Suprapubic skin (tissue), 3 donors: ENCODE data around the gene TNFRSF13B.
"Not testable (repeated sequence)": the region's sequence is repeated elsewhere in the genome, so short reads cannot be mapped to it uniquely, and the experiment has no call there.

Experiments used
- POLR2AphosphoS5 ChIP-seq, 3 donors: sonication (generic); formaldehyde crosslinking; IDR thresholded peaks; one replicate each; pipeline ENCODE4 v1.6.1; 2017; ENCODE audit warnings: antibody characterized with exemption in 3 of 3
- TF ChIP-seq, protein P1 (sequence below), 2 donors: fragments of 200-600 bp in 1 of 2; fragments of 450-650 bp in 1 of 2; sonication (generic) in 1 of 2; IDR thresholded peaks; one replicate each; pipeline ENCODE4 v1.5.1; 2016 to 2019; ENCODE audit warnings: antibody characterized with exemption in 2 of 2, mild to moderate bottlenecking in 1 of 2, moderate library complexity in 1 of 2

DNA sequence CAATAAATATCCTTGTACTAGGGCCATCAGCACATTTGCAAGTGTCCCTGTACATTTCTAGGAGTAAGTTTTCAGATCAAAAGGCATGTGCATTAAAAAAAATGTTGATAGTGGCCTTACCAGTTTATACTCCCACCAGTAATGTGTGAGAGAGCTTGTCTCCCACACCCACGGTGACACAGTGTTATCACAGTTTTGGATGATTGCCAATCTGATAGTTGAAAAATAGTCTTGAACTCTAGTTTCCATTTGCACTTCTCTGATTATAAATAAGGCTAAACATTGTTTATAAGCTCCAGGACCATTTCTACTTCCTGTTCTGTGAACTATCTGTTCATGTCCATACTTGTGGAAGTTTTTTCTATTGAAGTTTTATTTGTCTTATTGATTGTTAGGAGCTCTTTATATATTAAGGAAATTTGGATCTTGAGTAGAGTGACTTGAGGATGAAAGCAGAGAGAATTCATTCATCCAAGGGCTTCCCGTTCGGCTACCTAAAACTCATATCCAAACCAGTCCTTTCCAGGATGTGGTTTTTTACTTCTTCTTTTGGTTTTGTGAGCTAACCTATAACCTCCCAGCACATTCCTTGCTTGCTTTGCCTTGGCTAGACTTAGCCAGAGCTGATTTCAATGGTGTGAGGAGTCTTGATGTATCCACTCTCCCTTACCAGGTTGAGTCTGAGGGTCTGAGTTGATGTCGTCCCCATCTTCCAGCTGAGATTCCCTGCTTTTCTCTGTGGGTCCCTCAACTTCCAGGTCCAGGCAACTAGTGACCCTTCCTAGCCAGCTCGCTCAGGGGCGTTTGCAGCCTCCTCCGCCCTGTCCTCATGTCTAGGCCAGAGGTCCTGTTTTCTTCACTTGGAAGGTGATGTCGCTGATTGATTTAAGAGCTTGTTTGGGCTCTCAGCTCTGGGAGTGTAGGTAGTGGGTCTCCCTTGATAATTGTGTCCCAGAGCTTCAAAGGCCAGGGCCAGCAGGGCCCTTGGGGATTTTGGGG lies 44.6 kb upstream of the TNFRSF13B start:
- TF ChIP-seq, protein P1, sequence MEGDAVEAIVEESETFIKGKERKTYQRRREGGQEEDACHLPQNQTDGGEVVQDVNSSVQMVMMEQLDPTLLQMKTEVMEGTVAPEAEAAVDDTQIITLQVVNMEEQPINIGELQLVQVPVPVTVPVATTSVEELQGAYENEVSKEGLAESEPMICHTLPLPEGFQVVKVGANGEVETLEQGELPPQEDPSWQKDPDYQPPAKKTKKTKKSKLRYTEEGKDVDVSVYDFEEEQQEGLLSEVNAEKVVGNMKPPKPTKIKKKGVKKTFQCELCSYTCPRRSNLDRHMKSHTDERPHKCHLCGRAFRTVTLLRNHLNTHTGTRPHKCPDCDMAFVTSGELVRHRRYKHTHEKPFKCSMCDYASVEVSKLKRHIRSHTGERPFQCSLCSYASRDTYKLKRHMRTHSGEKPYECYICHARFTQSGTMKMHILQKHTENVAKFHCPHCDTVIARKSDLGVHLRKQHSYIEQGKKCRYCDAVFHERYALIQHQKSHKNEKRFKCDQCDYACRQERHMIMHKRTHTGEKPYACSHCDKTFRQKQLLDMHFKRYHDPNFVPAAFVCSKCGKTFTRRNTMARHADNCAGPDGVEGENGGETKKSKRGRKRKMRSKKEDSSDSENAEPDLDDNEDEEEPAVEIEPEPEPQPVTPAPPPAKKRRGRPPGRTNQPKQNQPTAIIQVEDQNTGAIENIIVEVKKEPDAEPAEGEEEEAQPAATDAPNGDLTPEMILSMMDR (IDR thresholded peaks at IDR 0.05) = not testable (repeated sequence)
- TF ChIP-seq POLR2AphosphoS5 (IDR thresholded peaks at IDR 0.05) = not testable (repeated sequence)
